DND-41 (cell line): ENCODE data around the gene KIAA0753.

Experiments used
- ATAC-seq: fragments of 200-7000 bp; cut with Tn5 transposase; 3 replicates; pipeline ENCODE4 v1.9.1; 2021; ENCODE audit warnings: low read depth; ENCODE audit not compliant: insufficient read depth
- DNase-seq: peaks from one replicate; pipeline ENCODE4 v3.0.0-alpha.2; 2020
- H2AFZ ChIP-seq: 2 replicates; pipeline ENCODE4 v1.6.0; 2012; ENCODE audit warnings: low read depth, low read length
- H3K27ac ChIP-seq: 2 replicates; pipeline ENCODE4 v1.5.1; 2012; ENCODE audit warnings: low read length, inconsistent platforms
- H3K27me3 ChIP-seq: fragments of 200-600 bp; sonication (generic); 2 replicates; pipeline ENCODE4 v1.6.0; 2012; ENCODE audit warnings: low read length, mild to moderate bottlenecking, inconsistent platforms; ENCODE audit not compliant: insufficient read depth, poor library complexity
- H3K36me3 ChIP-seq: 2 replicates; pipeline ENCODE4 v1.5.1; 2012; ENCODE audit warnings: low read length, inconsistent platforms; ENCODE audit not compliant: insufficient read depth
- H3K4me1 ChIP-seq: 2 replicates; pipeline ENCODE4 v1.5.1; 2012; ENCODE audit warnings: mild to moderate bottlenecking, low read length; ENCODE audit not compliant: insufficient read depth
- H3K4me2 ChIP-seq: 2 replicates; pipeline ENCODE4 v1.6.0; 2012; ENCODE audit warnings: mild to moderate bottlenecking, moderate library complexity, low read length, inconsistent platforms; ENCODE audit not compliant: insufficient read depth
- H3K4me3 ChIP-seq, 2 experiments: fragments of 200-600 bp in 1 of 2; shearing (Covaris generic) in 1 of 2; 2 replicates each; pipeline ENCODE4 v1.5.1; 2012 to 2016; ENCODE audit warnings: inconsistent platforms in 2 of 2, low read length in 2 of 2, mild to moderate bottlenecking in 2 of 2, low read depth in 1 of 2, moderate library complexity in 1 of 2
- H3K79me2 ChIP-seq: 2 replicates; pipeline ENCODE4 v1.6.0; 2012; ENCODE audit warnings: low read length, inconsistent platforms; ENCODE audit not compliant: insufficient read depth
- H3K9ac ChIP-seq: 2 replicates; pipeline ENCODE4 v1.6.0; 2012; ENCODE audit warnings: low read depth, mild to moderate bottlenecking, inconsistent platforms, low read length, moderate library complexity
- H3K9me3 ChIP-seq: 2 replicates; pipeline ENCODE4 v1.5.1; 2012; ENCODE audit warnings: low read length, moderate library complexity, mild to moderate bottlenecking, inconsistent platforms; ENCODE audit not compliant: insufficient read depth, severe bottlenecking
- H4K20me1 ChIP-seq: 2 replicates; pipeline ENCODE4 v1.6.0; 2012; ENCODE audit warnings: low read length; ENCODE audit not compliant: insufficient read depth
- EZH2 ChIP-seq: IDR thresholded peaks from 3 replicates; pipeline ENCODE4 v1.6.1; 2012; ENCODE audit warnings: borderline replicate concordance, low read depth, mild to moderate bottlenecking, moderate library complexity, low read length, inconsistent platforms; ENCODE audit not compliant: severe bottlenecking
- TF ChIP-seq, protein P1 (sequence below): IDR thresholded peaks from 2 replicates; pipeline ENCODE4 v1.5.1; 2012; ENCODE audit warnings: borderline replicate concordance, low read length, moderate library complexity, mild to moderate bottlenecking; ENCODE audit not compliant: poor library complexity, severe bottlenecking; ENCODE audit errors: extremely low read depth

KIAA0753 gene

DNA sequence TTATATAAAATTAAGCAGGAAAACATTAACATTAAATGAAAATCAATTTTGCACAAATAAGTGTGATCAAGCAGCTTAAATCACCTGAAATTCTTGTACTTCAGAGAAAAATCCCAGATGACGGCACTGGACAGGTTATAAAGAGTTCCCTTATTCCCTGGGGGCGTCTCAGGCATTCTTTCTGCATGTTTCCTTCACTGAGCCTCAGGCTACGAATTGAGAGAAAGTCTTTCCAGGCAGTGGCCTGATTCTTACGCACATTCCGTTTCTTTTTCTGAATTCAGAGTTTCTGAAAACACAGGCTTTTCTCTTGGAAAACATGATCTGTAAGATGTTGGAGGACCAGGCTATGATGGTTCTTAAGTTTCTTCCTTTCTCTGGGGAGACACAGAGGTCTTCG lies 62.0 kb downstream of the KIAA0753 start:
- ATAC-seq (no peak), DNase-seq (no peak)
- no peaks in the 10 kb centered on the region for H4K20me1 ChIP-seq
- peaks cover 26% of the 10 kb centered on the region for H3K36me3 ChIP-seq
- no peak overlapping the region for H3K9ac ChIP-seq
- H3K9me3 ChIP-seq = no peaks in the 10 kb centered on the region
- TF ChIP-seq EZH2 = no peak
- TF ChIP-seq, protein P1, sequence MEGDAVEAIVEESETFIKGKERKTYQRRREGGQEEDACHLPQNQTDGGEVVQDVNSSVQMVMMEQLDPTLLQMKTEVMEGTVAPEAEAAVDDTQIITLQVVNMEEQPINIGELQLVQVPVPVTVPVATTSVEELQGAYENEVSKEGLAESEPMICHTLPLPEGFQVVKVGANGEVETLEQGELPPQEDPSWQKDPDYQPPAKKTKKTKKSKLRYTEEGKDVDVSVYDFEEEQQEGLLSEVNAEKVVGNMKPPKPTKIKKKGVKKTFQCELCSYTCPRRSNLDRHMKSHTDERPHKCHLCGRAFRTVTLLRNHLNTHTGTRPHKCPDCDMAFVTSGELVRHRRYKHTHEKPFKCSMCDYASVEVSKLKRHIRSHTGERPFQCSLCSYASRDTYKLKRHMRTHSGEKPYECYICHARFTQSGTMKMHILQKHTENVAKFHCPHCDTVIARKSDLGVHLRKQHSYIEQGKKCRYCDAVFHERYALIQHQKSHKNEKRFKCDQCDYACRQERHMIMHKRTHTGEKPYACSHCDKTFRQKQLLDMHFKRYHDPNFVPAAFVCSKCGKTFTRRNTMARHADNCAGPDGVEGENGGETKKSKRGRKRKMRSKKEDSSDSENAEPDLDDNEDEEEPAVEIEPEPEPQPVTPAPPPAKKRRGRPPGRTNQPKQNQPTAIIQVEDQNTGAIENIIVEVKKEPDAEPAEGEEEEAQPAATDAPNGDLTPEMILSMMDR = no peak
- no peaks in the 10 kb centered on the region for H3K79me2 ChIP-seq
- H3K4me3 ChIP-seq = no peak overlapping the region
- no peak overlapping the region for H2AFZ ChIP-seq
- H3K27me3 ChIP-seq = no peaks in the 10 kb centered on the region
- H3K27ac ChIP-seq = no peak overlapping the region
- H3K4me2 ChIP-seq = no peak overlapping the region
- no peaks in the 10 kb centered on the region for H3K4me1 ChIP-seq

DNA sequence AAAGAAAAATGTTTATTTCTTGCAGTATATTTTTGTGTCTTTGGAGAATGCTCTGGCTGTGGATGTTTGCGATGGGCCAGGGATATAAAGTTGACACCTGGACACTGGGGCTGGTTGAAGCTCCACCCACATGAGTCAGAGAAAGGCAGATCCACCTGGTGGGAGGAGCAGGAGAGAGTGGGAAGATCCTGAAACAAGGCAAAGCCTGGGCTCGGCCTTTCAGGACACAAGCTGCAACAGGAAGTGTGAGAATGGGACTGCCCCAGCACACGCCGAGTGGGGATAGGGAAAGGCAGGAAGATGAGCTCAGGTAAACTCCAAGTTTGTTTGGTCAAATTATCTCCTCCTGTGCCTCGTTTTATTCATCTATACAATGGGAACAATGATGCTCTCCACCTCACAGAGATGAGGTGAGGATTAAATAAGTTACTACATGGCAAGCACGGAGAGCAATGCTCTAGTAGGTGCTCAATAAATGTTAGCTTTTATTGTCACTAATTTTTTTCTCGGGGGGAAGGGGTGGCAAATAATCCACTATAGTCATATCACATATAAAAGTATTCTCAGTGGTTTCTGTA lies 62.7 kb downstream of the KIAA0753 start:
- Histone ChIP-seq H3K27me3 (no peaks in the 10 kb centered on the region), H3K36me3 (peaks cover 26% of the 10 kb centered on the region), H3K9ac (no peak overlapping the region), H3K4me3 (no peak overlapping the region), H3K4me2 (no peak overlapping the region), H4K20me1 (no peaks in the 10 kb centered on the region), H3K4me1 (no peaks in the 10 kb centered on the region), H3K9me3 (no peaks in the 10 kb centered on the region), H3K27ac (no peak overlapping the region), H3K79me2 (no peaks in the 10 kb centered on the region), H2AFZ (no peak overlapping the region)
- DNase-seq (no peak), ATAC-seq (no peak)
- TF ChIP-seq, protein P1 = no peak
- no peak for TF ChIP-seq EZH2

DNA sequence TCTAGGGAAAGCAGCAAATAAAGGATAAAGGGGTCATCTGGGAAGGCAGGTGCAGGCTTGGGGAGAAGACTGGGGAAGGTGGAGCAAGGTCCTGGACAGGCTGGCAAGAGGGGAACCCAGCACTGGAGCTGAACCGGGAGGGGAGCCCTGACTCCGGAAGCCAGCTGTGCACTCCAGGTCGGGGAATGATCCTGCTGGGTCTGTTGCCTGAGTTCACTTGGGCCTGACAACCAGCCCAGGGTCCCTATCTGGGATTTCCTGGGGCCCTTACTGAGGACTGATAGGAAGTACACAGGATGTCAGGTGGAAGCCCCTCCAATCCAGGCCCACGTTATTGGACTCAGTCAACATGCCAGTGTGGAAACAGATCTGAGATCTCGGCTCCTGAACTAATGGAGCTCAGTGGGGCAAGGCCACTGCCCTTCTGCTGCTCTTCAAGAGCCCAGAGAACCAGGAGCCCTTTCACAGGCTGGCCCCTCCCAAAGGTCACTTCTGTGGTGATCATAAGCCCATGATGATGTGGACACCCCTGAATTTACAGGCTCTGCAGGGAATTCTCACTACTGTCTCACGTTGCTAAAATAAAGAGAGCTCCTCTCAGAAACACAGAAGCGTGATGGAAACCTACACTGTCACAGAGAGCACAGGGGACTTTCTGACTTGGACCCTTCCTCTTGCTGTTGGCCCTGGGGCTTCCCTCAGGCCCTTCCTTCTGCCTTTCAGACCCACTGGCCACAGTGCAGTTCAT lies 64.3 kb downstream of the KIAA0753 start:
- Histone ChIP-seq H3K79me2 (no peaks in the 10 kb centered on the region), H3K4me2 (no peak overlapping the region), H3K27me3 (no peaks in the 10 kb centered on the region), H3K4me1 (no peaks in the 10 kb centered on the region), H2AFZ (no peak overlapping the region), H4K20me1 (no peaks in the 10 kb centered on the region; the same call in 1 of the 2 replicates), H3K4me3 (no peak overlapping the region), H3K9ac (no peak overlapping the region), H3K27ac (no peak overlapping the region), H3K36me3 (peaks cover 21% of the 10 kb centered on the region), H3K9me3 (no peaks in the 10 kb centered on the region)
- no peak for DNase-seq
- ATAC-seq = no peak
- TF ChIP-seq, protein P1 = no peak
- no peak for TF ChIP-seq EZH2
